NCI-H446 (cell line): ENCODE results near the gene CD4.
"Not testable (repeated sequence)": the region's sequence is repeated elsewhere in the genome, so short reads cannot be mapped to it uniquely, and the experiment has no call there.

Source experiments
- DNase-seq, 2 experiments: peaks; one replicate each; lab custom pipeline; 2025; lab: John Stamatoyannopoulos, UW

The CD4 gene

DNA sequence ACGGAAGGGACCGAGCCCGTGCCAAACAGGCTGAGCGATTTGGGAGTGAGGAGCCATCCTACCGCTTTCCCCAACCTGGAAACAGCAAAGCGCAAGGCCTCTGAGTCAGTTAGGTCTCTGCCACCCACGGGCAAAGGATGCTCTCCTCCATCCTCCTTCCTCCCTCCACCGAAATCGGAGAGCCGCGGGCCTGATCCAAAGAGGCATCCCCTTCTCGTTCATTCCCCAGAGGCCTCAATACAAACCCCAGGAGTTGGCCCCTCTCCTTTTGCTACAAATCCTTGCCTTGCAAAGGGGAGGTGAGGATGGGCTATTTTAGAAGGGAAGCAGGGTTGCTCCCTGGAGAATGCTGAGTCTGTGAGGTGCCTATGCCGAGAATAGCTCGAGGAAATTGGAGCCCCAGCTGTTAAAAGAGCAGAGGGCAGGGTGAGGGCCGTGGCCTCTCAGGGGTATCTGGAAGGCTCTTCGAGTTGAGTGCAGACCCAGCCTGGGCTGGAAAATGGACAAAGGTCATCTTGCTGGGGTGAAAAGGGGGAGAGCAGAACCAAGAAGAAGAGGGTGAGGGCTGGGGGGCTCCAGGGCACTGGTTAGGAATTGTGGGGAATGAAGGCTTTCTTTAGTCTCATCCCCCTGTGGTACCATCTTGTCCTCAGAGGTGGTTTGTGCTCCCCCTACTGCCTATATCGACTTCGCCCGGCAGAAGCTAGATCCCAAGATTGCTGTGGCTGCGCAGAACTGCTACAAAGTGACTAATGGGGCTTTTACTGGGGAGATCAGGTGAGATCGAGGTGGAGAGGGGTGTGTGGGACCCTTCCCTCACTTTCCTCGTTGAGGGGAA lies 79.1 kb downstream of the CD4 start:
- no peak for DNase-seq

DNA sequence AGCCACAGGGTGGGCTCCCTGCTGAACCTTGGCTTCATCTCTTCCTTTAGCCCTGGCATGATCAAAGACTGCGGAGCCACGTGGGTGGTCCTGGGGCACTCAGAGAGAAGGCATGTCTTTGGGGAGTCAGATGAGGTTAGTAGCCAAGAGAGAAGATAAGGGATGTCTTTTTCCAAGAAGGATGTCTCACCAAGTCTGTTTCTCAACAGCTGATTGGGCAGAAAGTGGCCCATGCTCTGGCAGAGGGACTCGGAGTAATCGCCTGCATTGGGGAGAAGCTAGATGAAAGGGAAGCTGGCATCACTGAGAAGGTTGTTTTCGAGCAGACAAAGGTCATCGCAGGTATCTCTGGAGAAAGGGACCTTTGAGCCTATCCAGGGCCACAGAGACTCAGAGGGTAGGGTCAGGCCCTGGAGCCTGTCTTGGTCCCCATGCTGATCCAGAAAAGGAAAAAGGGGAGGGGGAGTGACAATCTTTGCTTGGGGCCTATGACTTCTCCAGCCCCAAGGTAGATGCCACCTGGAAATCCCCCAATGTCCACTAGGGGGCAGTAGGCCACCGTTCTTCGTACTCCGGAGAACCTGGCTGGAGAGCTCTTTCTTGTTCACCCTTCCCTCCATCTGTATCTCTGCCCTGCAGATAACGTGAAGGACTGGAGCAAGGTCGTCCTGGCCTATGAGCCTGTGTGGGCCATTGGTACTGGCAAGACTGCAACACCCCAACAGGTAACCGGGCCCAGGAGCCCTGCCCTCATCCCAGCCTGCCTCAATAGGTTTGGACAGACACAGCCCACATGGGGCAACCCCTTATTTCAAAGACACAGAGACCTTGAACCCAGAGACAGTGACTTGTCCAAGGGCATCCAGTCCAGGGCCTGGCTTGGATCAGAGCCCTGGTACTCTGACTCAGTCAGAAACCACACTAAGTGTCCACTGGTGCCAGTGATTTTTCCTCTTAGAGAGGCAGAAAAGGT lies 80.0 kb downstream of the CD4 start:
- peak; percentile 41 to 84 for DNase-seq

DNA sequence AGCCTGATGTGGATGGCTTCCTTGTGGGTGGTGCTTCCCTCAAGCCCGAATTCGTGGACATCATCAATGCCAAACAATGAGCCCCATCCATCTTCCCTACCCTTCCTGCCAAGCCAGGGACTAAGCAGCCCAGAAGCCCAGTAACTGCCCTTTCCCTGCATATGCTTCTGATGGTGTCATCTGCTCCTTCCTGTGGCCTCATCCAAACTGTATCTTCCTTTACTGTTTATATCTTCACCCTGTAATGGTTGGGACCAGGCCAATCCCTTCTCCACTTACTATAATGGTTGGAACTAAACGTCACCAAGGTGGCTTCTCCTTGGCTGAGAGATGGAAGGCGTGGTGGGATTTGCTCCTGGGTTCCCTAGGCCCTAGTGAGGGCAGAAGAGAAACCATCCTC lies 81.0 kb downstream of the CD4 start:
- DNase-seq, result not testable (repeated sequence)
